K562 (cell line): ENCODE data around the gene CAMK2G. TPM values are rescaled to one million over a fixed set of nuclear protein-coding genes. Genes with fewer than 3 reads are reported as not detected.

Experiments used
- CBX5 ChIP-seq: IDR thresholded peaks from 2 replicates; pipeline ENCODE4 v1.6.1; 2014; ENCODE audit warnings: low read depth, borderline replicate concordance
- FOXK1 ChIP-seq: sonication (generic); formaldehyde crosslinking; IDR thresholded peaks from 2 replicates; pipeline ENCODE4 v1.8.0; 2022; ENCODE audit warnings: missing genetic modification reagents, mild to moderate bottlenecking, borderline replicate concordance
- HMG20A ChIP-seq: fragments of 450-650 bp; formaldehyde crosslinking; conservative IDR thresholded peaks from 2 replicates; pipeline ENCODE4 v1.4.0; 2020; ENCODE audit warnings: mild to moderate bottlenecking, mixed read lengths
- JUN ChIP-seq, 2 experiments: sonication (generic) in 1 of 2; formaldehyde crosslinking in 1 of 2; IDR thresholded peaks; 2 replicates each; pipeline versions ENCODE4 v1.6.1 to v1.8.0; 2012 to 2022; ENCODE audit warnings: borderline replicate concordance in 2 of 2, mild to moderate bottlenecking in 2 of 2, improper control_type of control experiment in 1 of 2, low read depth in 1 of 2, low read length in 1 of 2, missing genetic modification reagents in 1 of 2
- KLF10 ChIP-seq: fragments of 250-450 bp; sonication (Bioruptor Pico); IDR thresholded peaks from 2 replicates; pipeline ENCODE4 v1.6.1; 2021; ENCODE audit warnings: matching md5 sums
- KLF16 ChIP-seq: IDR thresholded peaks from 2 replicates; pipeline ENCODE4 v1.6.1; 2016; ENCODE audit warnings: antibody characterized with exemption
- MAFG ChIP-seq: fragments of 450-650 bp; conservative IDR thresholded peaks from 2 replicates; pipeline ENCODE4 v1.6.1; 2016; ENCODE audit warnings: missing genetic modification characterization, missing compliant biosample characterization
- MEIS2 ChIP-seq: fragments of 450-650 bp; IDR thresholded peaks from 2 replicates; pipeline ENCODE4 v1.6.1; 2014; ENCODE audit warnings: mild to moderate bottlenecking; ENCODE audit not compliant: partially characterized antibody
- NCOA4 ChIP-seq: fragments of 450-650 bp; IDR thresholded peaks from 2 replicates; pipeline ENCODE4 v1.6.1; 2018; ENCODE audit warnings: mild to moderate bottlenecking; ENCODE audit not compliant: partially characterized antibody
- NFE2 ChIP-seq: IDR thresholded peaks from 2 replicates; pipeline ENCODE4 v1.6.1; 2014; ENCODE audit warnings: antibody characterized with exemption, low read depth
- RCOR1 ChIP-seq, 2 experiments: IDR thresholded peaks; 2 replicates each; pipeline ENCODE4 v1.6.1; 2012; ENCODE audit warnings: low read depth in 2 of 2, low read length in 2 of 2, borderline replicate concordance in 1 of 2, improper control_type of control experiment in 1 of 2
- TBL1XR1 ChIP-seq, 2 experiments: IDR thresholded peaks; 2 replicates each; pipeline ENCODE4 v1.6.1; 2012; ENCODE audit warnings: improper control_type of control experiment in 2 of 2, low read length in 2 of 2, mild to moderate bottlenecking in 1 of 2
- ZNF263 ChIP-seq: sonication (generic); formaldehyde crosslinking; IDR thresholded peaks from 2 replicates; pipeline ENCODE4 v1.8.0; 2022; ENCODE audit warnings: mild to moderate bottlenecking, missing genetic modification reagents, borderline replicate concordance
- polyA plus RNA-seq, 8 experiments: library from polyadenylated mRNA; depleted of rRNA in 4 of 8; stranded (reverse) in 5 of 8; unstranded in 3 of 8; fragments of >200 nt; fragmentation: Nextera tagmentation in 2 of 8; fragmentation: Illumina TruSeq in 1 of 8; extraction: Ambion mirVana in 2 of 8; extraction: Trizol in 1 of 8; gene quantifications; 2 replicates each; pipeline versions ENCODE4 v1.2.1 to v1.2.3, GENCODE V29; 2011 to 2014; ENCODE audit warnings: inconsistent platforms in 1 of 8, missing spikeins in 1 of 8
- total RNA-seq, 7 experiments: library from RNA; depleted of rRNA in 6 of 7; stranded (reverse); fragments of >200 nt in 6 of 7; fragmentation: Illumina TruSeq in 2 of 7; extraction: Trizol in 2 of 7; gene quantifications; 2 replicates each; pipeline versions ENCODE4 v1.2.1 to v1.2.3, GENCODE V29; 2011 to 2021; ENCODE audit warnings: low replicate concordance in 1 of 7
- TF ChIP-seq, protein P1 (sequence below), 2 experiments: fragments of 450-650 bp in 1 of 2; sonication (generic) in 1 of 2; formaldehyde crosslinking in 1 of 2; IDR thresholded peaks in 1 of 2; conservative IDR thresholded peaks in 1 of 2; 2 replicates each; pipeline versions ENCODE4 v1.6.1 to v1.8.1; 2016 to 2023; ENCODE audit warnings: mild to moderate bottlenecking in 2 of 2, moderate library complexity in 2 of 2, inconsistent platforms in 1 of 2, missing genetic modification reagents in 1 of 2
- TF ChIP-seq, protein P2 (sequence below): sonication (generic); formaldehyde crosslinking; IDR thresholded peaks from 2 replicates; pipeline ENCODE4 v1.8.0; 2022; ENCODE audit warnings: mild to moderate bottlenecking, missing genetic modification reagents, borderline replicate concordance
- TF ChIP-seq, protein P3 (sequence below): fragments of 150-350 bp; IDR thresholded peaks from 2 replicates; pipeline ENCODE4 v1.6.1; 2014; ENCODE audit warnings: low read depth, mild to moderate bottlenecking, low read length, borderline replicate concordance
- TF ChIP-seq, protein P4 (sequence below): sonication (generic); formaldehyde crosslinking; IDR thresholded peaks from 2 replicates; pipeline ENCODE4 v1.8.1; 2023; ENCODE audit warnings: mild to moderate bottlenecking, missing genetic modification reagents, moderate library complexity

The CAMK2G gene
- total and polyA plus RNA-seq, 9 of the 15 experiments (the other 6 are each of a cell fraction or from before 2014, with no cell fraction given): 9.0 to 37.9 (median 32.6) TPM

DNA sequence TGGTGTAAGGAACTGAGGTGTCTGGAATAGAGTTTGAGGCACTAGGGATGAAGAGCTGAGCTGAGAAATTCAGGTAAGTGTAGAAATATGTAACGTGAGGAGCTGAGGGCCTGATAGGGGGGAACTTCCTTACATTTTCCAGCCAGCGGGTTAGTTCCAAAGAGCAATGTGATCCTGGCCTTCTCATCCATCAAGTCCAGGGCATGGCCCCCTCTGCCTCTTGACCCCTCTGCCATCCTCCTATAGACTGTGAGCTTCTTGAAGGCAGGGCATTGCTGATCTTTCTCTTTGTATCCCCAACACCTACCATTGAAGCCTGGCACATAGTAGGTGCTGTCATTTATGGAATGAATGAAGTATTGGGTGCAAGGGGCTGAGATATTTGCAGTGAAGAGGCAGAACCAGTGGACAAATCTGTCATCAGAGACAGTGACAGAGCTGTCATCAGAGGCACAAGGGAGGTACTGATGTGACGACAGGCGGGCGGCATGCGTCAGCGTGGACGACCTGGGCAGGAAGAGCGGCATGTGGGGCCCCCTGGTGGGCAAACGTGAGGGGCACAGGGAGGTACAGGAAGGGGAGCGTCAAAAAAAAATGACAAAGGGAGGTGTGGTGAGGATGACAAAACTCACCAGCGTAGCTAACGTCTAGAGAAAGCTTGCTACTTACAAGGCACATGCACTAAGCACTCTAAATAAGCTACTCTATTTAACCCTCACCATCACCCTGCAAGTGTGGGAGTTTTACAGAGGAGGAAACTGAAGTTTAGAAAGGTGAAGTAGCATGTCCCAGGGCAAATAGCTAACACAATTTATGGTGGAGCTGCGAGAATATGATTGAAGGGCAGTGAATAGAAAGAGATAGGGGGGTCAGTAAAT is 5.2 kb upstream of the CAMK2G start (continued):
- TF ChIP-seq, protein P1, sequence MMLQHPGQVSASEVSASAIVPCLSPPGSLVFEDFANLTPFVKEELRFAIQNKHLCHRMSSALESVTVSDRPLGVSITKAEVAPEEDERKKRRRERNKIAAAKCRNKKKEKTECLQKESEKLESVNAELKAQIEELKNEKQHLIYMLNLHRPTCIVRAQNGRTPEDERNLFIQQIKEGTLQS (IDR thresholded peaks at IDR 0.05): peak; percentile 92
- TF ChIP-seq, protein P1 (CRISPR knock-in tag; conservative IDR thresholded peaks at IDR 0.05): peak; percentile 90
- no peak; the same call in 1 of the 2 replicates for TF ChIP-seq ZNF263 (CRISPR knock-in tag)
- TF ChIP-seq JUN (IDR thresholded peaks at IDR 0.05; ENCODE audit: borderline replicate concordance, low read depth, low read length): peak; percentile 92
- TF ChIP-seq JUN (CRISPR knock-in tag; IDR thresholded peaks at IDR 0.05; ENCODE audit: borderline replicate concordance): no peak; the same call in 1 of the 2 replicates
- peak; percentile 56 to 86; a peak in 3 of 4 replicates for TF ChIP-seq RCOR1 (IDR thresholded peaks at IDR 0.05; ENCODE audit: borderline replicate concordance in 1 of 2, low read depth in 2 of 2, low read length in 2 of 2)
- peak; percentile 61; the same call in 1 of the 2 replicates for TF ChIP-seq CBX5
- TF ChIP-seq NFE2: peak; percentile 72
- TF ChIP-seq, protein P2, sequence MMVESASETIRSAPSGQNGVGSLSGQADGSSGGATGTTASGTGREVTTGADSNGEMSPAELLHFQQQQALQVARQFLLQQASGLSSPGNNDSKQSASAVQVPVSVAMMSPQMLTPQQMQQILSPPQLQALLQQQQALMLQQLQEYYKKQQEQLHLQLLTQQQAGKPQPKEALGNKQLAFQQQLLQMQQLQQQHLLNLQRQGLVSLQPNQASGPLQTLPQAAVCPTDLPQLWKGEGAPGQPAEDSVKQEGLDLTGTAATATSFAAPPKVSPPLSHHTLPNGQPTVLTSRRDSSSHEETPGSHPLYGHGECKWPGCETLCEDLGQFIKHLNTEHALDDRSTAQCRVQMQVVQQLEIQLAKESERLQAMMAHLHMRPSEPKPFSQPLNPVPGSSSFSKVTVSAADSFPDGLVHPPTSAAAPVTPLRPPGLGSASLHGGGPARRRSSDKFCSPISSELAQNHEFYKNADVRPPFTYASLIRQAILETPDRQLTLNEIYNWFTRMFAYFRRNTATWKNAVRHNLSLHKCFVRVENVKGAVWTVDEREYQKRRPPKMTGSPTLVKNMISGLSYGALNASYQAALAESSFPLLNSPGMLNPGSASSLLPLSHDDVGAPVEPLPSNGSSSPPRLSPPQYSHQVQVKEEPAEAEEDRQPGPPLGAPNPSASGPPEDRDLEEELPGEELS (CRISPR knock-in tag): no peak
- peak; percentile 67 for TF ChIP-seq KLF16
- no peak for TF ChIP-seq NCOA4
- TF ChIP-seq MAFG (tag): 0 out of 2 replicates have a peak, but pooled peaks have one; percentile 28
- TF ChIP-seq HMG20A: no peak
- peak; percentile 51 to 87; a peak in 3 of 4 replicates for TF ChIP-seq TBL1XR1 (IDR thresholded peaks at IDR 0.05; ENCODE audit: low read length in 2 of 2)
- TF ChIP-seq KLF10 (CRISPR knock-in tag): no peak
- no peak for TF ChIP-seq FOXK1 (CRISPR knock-in tag)
- TF ChIP-seq, protein P3, sequence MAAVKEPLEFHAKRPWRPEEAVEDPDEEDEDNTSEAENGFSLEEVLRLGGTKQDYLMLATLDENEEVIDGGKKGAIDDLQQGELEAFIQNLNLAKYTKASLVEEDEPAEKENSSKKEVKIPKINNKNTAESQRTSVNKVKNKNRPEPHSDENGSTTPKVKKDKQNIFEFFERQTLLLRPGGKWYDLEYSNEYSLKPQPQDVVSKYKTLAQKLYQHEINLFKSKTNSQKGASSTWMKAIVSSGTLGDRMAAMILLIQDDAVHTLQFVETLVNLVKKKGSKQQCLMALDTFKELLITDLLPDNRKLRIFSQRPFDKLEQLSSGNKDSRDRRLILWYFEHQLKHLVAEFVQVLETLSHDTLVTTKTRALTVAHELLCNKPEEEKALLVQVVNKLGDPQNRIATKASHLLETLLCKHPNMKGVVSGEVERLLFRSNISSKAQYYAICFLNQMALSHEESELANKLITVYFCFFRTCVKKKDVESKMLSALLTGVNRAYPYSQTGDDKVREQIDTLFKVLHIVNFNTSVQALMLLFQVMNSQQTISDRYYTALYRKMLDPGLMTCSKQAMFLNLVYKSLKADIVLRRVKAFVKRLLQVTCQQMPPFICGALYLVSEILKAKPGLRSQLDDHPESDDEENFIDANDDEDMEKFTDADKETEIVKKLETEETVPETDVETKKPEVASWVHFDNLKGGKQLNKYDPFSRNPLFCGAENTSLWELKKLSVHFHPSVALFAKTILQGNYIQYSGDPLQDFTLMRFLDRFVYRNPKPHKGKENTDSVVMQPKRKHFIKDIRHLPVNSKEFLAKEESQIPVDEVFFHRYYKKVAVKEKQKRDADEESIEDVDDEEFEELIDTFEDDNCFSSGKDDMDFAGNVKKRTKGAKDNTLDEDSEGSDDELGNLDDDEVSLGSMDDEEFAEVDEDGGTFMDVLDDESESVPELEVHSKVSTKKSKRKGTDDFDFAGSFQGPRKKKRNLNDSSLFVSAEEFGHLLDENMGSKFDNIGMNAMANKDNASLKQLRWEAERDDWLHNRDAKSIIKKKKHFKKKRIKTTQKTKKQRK: no peak
- TF ChIP-seq, protein P4, sequence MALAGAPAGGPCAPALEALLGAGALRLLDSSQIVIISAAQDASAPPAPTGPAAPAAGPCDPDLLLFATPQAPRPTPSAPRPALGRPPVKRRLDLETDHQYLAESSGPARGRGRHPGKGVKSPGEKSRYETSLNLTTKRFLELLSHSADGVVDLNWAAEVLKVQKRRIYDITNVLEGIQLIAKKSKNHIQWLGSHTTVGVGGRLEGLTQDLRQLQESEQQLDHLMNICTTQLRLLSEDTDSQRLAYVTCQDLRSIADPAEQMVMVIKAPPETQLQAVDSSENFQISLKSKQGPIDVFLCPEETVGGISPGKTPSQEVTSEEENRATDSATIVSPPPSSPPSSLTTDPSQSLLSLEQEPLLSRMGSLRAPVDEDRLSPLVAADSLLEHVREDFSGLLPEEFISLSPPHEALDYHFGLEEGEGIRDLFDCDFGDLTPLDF: no peak; the same call in 1 of the 2 replicates
- peak; percentile 100 for TF ChIP-seq MEIS2
